ENCODE results near the gene AIG1.
"Not testable (repeated sequence)": the region's sequence is repeated elsewhere in the genome, so short reads cannot be mapped to it uniquely, and the experiment has no call there.

AIG1 gene

GRCh38 chr6:143060806-143061596, at the start of gene AIG1:
TSS of gene AIG1 (plus strand) at chr6:143060889. CDS start at chr6:143060926, 37 bp downstream.
- DNase-seq (ENCODE audit: low read depth), result no peak

GRCh38 chr6:143014764-143015163, 45.9 kb upstream of the AIG1 start:
- DNase-seq (ENCODE audit: low read depth), result no peak

GRCh38 chr6:143015300-143015706, 45.4 kb upstream of the AIG1 start:
- DNase-seq (ENCODE audit: low read depth), result no peak

GRCh38 chr6:143018955-143019354, 41.7 kb upstream of the AIG1 start:
- no peak for DNase-seq (ENCODE audit: low read depth)

- not testable (repeated sequence) for DNase-seq (ENCODE audit: low read depth)
Observed at GRCh38 chr6:143020862-143021261, 39.8 kb upstream of the AIG1 start.

- no peak for DNase-seq (ENCODE audit: low read depth)
Observed at GRCh38 chr6:143021543-143021942, 39.1 kb upstream of the AIG1 start.

- DNase-seq (ENCODE audit: low read depth), result no peak
Observed at GRCh38 chr6:143022587-143022986, 38.1 kb upstream of the AIG1 start.

- no peak for DNase-seq (ENCODE audit: low read depth)
Observed at GRCh38 chr6:143023695-143024094, 37.0 kb upstream of the AIG1 start.

GRCh38 chr6:143024977-143025376, 35.7 kb upstream of the AIG1 start:
- DNase-seq (ENCODE audit: low read depth), result no peak

GRCh38 chr6:143026696-143027449, 33.8 kb upstream of the AIG1 start:
- no peak for DNase-seq (ENCODE audit: low read depth)

- no peak for DNase-seq (ENCODE audit: low read depth)
Observed at GRCh38 chr6:143034689-143035334, 25.9 kb upstream of the AIG1 start.

- no peak for DNase-seq (ENCODE audit: low read depth)
Observed at GRCh38 chr6:143037470-143037869, 23.2 kb upstream of the AIG1 start.

- no peak for DNase-seq (ENCODE audit: low read depth)
Observed at GRCh38 chr6:143038833-143039232, 21.9 kb upstream of the AIG1 start.

GRCh38 chr6:143039548-143039947, 21.1 kb upstream of the AIG1 start:
- DNase-seq (ENCODE audit: low read depth), result no peak

- DNase-seq (ENCODE audit: low read depth), result no peak
Observed at GRCh38 chr6:143040018-143040417, 20.7 kb upstream of the AIG1 start.

GRCh38 chr6:143044345-143044744, 16.3 kb upstream of the AIG1 start:
- not testable (repeated sequence) for DNase-seq (ENCODE audit: low read depth)

GRCh38 chr6:143049611-143050010, 11.1 kb upstream of the AIG1 start:
- no peak for DNase-seq (ENCODE audit: low read depth)

- DNase-seq (ENCODE audit: low read depth), result no peak
Observed at GRCh38 chr6:143050509-143050908, 10.2 kb upstream of the AIG1 start.

- DNase-seq (ENCODE audit: low read depth), result no peak
Observed at GRCh38 chr6:143052282-143052681, 8.4 kb upstream of the AIG1 start.

GRCh38 chr6:143053856-143054255, 6.8 kb upstream of the AIG1 start:
- DNase-seq (ENCODE audit: low read depth), result no peak

- no peak for DNase-seq (ENCODE audit: low read depth)
Observed at GRCh38 chr6:143054329-143054728, 6.4 kb upstream of the AIG1 start.

GRCh38 chr6:143055213-143055612, 5.5 kb upstream of the AIG1 start:
- DNase-seq (ENCODE audit: low read depth), result no peak

- DNase-seq (ENCODE audit: low read depth), result no peak
Observed at GRCh38 chr6:143055891-143056290, 4.8 kb upstream of the AIG1 start.
